Measurements from ENCODE around the gene MIEN1.
"Not testable (repeated sequence)": the region's sequence is repeated elsewhere in the genome, so short reads cannot be mapped to it uniquely, and the experiment has no call there.

The MIEN1 gene

DNA sequence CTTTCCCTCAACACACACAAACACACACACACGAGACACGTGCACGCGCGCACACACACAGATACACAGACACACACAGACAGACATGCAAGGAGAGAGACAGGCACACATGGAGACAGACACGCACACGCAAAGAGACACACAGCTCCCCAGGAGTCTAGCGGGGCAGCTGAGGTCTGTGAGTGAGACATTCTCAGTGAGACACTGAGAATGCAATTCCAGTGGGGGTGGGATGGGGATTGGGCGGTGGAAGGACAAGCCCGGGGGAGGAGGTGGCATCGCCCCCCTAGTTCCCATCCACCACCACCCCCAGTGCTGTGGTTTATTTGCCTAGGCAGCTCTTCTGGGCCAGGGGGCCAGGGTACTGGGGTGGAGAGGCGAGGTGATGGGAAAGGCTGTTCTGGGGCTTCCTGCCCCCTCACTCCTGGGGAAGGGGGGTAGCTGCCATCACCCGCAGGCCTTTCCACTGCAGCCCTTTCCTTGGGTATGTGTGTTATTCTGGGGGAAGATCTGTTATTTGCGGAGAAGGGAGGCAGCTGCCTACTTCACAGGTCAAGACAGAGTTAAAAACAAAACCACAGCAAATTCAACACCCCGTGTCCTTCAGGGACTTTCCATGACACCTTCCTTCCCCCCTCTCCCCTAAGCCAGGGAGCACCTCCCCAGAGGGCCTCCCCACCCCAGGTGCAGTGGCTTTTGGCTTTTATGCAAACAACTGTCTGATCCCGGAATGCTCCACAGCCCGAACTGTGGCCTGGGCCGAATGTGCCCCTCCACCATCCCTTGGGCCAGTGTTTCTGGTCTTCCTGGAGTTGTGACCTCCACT, 25.4 kb upstream of the MIEN1 start:
- DNase-seq: no peak

- DNase-seq: peak; percentile 14
Observed at GRCh38 chr17:39754958-39755553, 24.7 kb upstream of the MIEN1 start.

DNA sequence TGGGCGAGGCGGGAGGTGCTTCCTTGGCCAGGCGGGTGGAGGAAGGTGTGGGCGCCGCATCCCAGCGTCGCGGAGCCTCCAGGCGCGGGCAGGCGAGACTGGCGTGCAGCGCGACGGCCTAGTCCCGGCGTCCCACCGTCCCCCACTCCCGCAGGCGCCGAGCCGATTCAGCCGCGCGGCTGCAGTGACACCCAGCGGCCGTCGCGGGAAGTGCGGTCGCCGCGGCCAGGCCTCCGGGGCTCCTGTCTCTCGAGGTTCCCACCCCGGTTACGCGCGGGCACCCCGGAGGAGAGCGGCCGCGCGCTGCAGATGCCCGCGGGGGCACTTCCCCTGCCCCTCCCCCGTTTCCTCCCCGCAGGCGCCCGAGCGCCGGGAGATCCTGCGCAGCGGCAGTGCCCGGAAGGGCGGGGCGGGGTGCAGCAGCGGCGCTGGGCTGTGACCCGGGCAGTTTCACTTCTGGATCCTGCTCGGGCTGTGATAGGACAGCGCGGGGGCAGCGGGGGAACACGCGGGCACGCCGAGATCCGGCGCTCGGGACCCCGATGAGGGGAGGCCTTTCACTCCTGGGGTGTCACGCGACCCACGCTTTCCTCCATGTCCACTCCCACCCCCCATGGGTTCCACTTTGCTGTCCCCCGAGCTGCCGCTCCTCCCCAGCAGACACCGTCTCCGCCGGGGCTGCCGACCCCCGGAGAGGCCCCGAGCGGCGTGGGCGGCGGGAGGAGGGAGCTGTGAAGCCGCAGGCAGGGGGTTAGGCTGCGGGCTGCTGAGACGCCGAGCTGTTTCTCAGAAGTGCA, 24.0 kb upstream of the MIEN1 start:
- DNase-seq: peak; percentile 95

DNA sequence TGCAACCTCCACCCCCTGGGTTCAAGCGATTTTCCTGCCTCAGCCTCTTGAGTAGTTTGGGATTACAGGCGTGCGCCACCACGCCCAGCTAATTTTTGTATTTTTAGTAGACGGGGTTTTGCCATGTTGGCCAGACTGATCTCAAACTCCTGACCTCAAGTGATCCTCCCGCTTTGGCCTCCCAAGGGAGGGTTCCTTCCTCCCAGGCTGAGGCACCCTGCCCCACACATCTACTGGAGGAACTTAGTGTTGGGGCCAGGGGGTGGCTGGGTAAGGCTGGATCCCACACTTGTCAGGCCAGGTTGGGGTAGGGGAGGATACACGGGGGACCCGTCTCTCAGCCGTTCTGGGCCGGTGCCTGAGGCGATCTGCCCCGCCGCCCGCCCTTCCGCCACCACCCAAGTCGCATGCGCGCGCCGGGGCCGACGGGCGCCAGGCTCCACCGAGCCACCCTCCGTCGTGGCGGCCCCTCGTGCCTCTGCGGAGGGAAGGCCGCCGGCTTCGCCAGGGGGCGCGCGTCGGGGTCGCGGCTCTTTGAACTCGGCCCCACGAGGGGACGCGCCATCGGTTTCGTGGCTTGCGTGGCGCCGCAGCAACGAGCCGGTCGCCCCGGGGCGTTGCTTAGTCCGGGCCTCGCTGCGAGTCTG, 23.3 kb upstream of the MIEN1 start:
- DNase-seq: no peak

DNA sequence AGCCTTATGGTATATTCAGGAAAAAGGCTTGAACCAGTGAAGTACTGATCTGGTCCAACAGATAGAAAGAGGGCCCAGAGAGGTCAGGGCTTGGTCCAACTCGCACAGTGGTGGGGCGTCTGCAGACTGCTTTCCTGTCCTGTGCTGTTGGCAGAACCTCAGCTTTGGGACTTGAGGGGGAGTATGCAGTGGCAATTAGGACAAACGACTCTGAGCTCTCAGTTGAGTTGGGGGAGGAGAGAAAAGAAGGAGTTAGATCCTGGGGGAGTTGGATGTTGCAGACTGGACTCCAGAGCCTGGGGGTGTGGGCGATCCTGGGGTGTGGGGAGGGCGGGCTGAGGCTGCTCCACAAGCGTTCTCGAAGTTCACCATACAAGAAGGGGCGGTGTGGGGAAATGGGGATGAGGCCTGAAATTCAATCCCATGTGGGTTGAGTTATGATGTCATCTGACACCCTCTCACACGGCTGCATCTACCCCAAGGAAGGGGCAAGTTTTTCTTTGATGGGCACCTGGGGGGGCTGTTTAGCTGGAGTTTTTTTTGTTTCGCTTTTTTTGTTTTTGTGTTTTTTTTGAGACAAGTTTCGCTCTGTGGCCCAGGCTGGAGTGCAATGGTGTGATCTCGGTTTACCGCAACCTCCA, 22.0 kb upstream of the MIEN1 start:
- no peak for DNase-seq

GRCh38 chr17:39751637-39752036, 21.3 kb upstream of the MIEN1 start:
- DNase-seq: no peak

DNA sequence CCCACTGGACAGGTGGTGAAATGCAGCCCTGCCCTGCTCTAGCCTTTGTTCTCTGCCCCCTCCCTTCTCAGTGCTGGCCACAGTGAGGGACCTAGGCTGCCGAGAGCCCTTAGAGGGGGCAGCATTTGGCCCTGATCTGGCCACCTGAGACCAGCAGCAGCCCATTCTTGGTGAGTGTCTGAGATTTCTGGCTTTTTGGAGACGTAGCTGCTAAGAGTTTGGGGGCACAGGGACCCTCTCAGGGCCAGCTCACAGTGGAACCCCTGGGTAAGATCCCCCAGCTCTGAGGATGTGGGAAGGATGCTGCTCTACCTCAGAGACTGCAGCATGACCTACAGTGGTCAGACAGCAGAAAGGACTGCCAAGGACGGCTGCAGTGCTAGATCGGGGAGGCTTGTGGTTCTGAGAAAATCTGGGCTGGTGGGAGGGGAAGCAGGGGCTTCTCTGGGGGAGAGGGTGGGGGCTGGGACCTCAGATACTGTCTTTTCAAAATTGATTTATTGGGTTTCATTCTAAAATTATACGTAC, 20.7 kb upstream of the MIEN1 start:
- DNase-seq: no peak

DNA sequence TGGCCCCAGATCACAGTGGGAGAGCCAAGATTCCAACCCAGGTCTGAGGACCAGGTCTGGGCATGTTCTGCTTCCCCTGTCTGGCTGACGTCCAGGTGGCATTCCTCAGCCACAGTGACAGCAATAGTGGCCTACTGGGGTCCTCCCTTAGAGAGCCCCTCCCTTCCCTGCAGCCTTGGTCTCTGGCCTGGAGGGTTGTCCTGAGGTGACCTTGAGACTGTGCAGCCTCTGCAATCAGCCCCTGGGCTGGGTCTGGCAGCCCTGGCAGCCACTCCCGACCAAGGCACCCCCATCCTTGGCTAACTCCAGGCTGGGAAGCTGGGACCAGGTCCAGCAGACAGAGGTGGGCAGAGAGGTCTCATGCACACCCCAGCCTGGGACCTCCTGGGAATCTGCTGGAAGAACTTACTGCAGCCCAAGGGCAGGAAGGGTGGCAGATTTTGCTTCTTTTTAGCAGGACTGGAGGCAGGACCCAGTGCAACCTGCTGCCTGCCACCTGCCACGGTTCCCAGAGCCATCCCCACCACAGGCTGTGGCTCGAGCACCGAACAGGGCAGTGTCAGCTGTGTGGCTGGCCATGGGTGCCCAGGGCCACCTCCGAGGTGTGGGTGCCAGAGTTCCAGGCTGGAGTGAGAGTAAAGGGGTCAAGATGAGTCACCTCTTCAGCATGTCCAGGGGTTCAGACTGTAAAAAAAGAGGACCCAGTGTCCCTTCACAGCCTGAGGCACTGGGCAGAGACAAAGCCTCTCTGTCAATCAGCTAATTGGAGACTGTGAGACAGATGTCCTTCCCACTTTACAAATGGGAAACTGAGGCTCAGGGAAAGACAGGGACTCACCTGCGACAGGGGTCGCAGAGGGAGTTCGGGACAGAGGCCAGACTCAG, 20.0 kb upstream of the MIEN1 start:
- DNase-seq: no peak

DNA sequence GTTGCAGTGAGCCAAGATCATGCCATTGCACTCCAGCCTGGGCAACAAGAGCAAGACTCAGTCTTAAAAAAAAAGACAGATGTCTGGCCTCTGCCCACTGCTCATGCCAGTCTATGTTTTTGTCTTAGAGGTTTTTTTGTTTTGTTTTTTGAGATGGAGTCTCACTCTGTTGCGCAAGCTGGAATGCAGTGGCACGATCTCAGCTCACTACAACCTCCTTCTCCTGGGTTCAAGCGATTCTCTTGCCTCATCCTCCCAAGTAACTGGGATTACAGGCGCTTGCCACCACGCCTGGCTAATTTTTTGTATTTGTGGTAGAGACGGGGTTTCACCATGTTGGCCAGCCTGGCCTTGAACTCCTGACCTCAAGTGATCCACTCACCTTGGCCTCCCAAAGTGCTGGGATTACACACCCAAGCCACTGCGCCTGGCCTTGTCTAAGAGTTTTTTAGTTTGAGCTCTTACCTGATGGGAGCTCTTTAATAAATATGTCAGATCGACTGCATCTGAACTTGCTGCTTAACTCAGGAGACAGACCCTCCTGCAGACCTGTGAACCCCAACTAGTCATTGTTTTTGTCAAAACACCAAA, 18.2 kb upstream of the MIEN1 start:
- DNase-seq: not testable (repeated sequence)

DNA sequence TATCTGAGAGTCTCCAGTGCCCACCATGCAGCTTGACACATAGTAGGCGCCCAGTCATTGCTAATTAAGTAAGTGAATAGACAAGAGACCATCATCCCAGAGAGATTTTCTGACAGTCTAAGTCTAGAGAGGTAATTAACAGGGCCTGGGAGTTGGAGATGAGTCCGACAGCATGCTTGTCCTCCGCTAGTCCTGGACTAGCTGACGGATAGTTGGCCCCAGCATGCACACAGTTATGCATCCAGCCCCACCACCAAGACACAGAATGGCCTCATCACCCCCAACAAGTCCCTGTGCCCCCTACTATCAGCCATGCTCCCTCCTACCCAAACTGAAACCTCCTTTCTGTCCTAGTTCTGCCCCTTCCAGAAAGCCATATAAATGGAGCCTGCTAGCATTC, 17.4 kb upstream of the MIEN1 start:
- DNase-seq: no peak

DNA sequence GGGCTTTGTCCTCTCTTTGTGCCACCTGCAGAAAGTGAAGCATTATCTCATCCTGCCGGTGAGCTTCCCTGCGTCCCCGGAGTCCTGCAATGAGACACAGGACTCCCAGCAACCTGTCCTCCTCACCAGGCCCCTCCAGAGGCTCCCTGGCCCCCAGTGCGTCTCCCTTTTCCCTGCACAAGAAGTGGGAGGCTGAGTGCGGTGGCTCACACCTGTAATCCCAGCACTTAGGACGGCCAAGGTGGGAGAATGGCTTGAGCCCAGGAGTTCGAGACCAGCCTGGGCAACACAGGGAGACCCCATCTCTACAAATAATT, 15.8 kb upstream of the MIEN1 start:
- no peak for DNase-seq

GRCh38 chr17:39745335-39746144, 15.2 kb upstream of the MIEN1 start:
- no peak for DNase-seq

DNA sequence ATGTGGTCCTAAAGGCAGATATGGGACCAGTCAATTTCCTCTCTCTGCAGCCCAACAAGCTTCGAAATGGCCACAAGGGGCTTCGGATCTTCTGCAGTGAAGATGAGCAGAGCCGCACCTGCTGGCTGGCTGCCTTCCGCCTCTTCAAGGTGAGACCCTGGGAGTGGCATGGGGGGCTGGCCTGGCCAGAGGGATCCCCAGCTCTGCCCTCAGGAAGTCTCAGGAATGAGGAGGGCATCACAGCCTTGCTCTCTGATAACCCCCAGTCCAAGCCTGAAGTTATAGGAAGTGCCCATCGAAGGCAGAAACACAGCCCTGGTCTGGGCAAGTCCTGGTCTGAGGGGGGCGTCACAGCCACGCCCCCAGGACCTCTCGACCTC, 14.5 kb upstream of the MIEN1 start:
- no peak for DNase-seq

DNA sequence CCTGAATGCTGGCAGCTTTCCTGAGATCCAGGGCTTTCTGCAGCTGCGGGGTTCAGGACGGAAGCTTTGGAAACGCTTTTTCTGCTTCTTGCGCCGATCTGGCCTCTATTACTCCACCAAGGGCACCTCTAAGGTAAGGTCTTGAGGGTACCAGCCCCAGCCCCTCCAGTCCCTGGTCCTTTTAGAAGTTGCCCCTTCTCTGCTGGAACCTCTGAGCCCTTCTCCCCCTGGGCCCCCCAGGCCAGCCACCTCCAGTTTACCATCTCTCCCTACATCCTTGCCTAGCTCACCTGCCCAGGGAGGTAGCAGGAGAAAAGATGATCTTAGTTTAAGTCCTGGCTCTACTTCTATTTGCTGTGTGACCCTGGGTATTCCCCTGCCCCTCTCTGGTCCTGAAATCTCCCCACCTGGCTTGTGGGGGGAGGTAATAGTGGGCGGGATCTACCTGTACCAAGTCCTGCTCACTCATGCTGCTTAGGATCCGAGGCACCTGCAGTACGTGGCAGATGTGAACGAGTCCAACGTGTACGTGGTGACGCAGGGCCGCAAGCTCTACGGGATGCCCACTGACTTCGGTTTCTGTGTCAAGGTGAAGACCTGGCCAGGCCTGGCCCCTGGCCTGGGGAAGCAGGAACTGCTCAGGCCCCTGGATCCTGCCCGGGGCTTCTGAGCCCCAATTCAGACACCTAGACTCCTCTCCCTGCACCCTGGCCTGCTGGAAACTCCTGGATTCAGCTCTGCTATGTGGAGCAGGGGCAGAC, 13.9 kb upstream of the MIEN1 start:
- DNase-seq: no peak

DNA sequence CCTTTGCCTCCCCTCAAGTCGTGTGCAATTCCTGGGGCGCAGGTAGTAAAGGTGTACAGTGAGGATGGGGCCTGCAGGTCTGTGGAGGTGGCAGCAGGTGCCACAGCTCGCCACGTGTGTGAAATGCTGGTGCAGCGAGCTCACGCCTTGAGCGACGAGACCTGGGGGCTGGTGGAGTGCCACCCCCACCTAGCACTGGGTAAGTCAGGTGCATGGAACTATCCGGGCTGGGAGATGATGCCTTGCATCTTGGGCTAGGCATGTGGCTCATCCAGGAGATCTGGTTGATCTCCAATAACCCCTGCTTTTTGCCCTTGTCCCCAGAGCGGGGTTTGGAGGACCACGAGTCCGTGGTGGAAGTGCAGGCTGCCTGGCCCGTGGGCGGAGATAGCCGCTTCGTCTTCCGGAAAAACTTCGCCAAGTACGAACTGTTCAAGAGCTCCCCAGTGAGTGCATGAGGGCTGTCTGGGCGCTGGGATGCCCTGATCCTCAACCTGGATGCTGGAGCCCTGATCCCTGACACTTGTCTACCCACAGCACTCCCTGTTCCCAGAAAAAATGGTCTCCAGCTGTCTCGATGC, 12.6 kb upstream of the MIEN1 start:
- no peak for DNase-seq

GRCh38 chr17:39742126-39742855, 12.0 kb upstream of the MIEN1 start:
- no peak for DNase-seq

GRCh38 chr17:39740357-39741111, 10.2 kb upstream of the MIEN1 start:
- DNase-seq: peak; percentile 76

DNA sequence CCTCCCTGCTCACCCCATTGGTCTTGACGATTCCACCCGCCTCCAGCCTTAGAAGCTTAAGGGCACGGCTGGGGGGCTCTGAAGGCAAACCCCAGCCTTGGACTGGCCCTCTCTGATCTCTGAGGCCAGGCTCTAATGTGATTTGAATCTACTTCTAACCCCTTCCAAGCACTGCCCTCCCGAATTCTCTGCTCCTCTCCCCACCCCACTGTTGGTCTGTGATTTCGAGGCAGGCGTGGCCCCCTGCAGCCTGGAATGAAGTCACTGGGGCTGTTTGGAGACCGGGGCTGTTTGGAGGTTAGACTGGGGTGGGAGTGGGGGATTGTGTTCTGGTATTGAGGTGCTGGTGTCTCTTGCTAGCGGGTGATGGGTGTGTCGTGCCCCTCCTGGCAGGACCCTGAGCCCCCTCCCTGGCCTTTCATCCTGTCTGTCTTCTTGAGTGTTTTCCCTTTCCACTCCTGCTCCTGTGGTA, 9.6 kb upstream of the MIEN1 start:
- no peak for DNase-seq

All from EL (cell line).